B cell (primary cell): ENCODE data around the gene TRIM25. TPM values are rescaled to one million over a fixed set of nuclear protein-coding genes. Genes with fewer than 3 reads are reported as not detected.

Source experiments
- ATAC-seq: fragments of 200-7000 bp; cut with Tn5 transposase; one replicate; pipeline ENCODE4 v1.10.0; 2021; ENCODE audit warnings: low read depth, mild to moderate bottlenecking, moderate number of reproducible peaks, moderate library complexity
- CTCF ChIA-PET: fragments of 350-600 bp; sonication (Branson Sonifier 250); formaldehyde crosslinking; loops from one replicate; lab custom pipeline; 2021; ENCODE audit warnings: antibody characterized with exemption, inconsistent platforms; lab: Charles Lee
- POLR2A ChIA-PET: fragments of 350-600 bp; sonication (Branson Sonifier 250); formaldehyde crosslinking; loops from one replicate; lab custom pipeline; 2021; ENCODE audit warnings: antibody characterized with exemption; lab: Charles Lee
- DNase-seq: peaks from one replicate; pipeline ENCODE4 v3.0.0; 2013
- H2AFZ ChIP-seq: 2 replicates; pipeline ENCODE4 v1.6.1; 2012; ENCODE audit warnings: mild to moderate bottlenecking, low read depth, low read length; ENCODE audit not compliant: insufficient read depth, poor library complexity, severe bottlenecking
- H3K27ac ChIP-seq, 2 donors: 1 replicate in 1 of 2; 2 replicates in 1 of 2; pipeline ENCODE4 v1.5.1; 2012 to 2013; ENCODE audit warnings: low read length in 2 of 2, mild to moderate bottlenecking in 2 of 2, moderate library complexity in 1 of 2
- H3K27me3 ChIP-seq, 4 experiments: fragments of 200-600 bp in 1 of 4; sonication (generic) in 1 of 4; replicated peaks in 1 of 4; 1 replicate in 2 of 4; 2 replicates in 2 of 4; pipeline versions ENCODE4 v1.6.1 to v1.7.0; 2013 to 2016; ENCODE audit warnings: low read length in 3 of 4, mild to moderate bottlenecking in 2 of 4, mixed read lengths in 1 of 4, moderate library complexity in 1 of 4; ENCODE audit not compliant: insufficient read depth in 4 of 4, control insufficient read depth in 3 of 4; ENCODE audit errors: control extremely low read depth in 1 of 4
- H3K36me3 ChIP-seq, 2 experiments: replicated peaks in 1 of 2; 1 replicate in 1 of 2; 2 replicates in 1 of 2; pipeline versions ENCODE4 v1.6.1 to v1.7.1; 2013; ENCODE audit warnings: low read length in 1 of 2; ENCODE audit not compliant: insufficient read depth in 2 of 2, control insufficient read depth in 1 of 2; ENCODE audit errors: control extremely low read depth in 1 of 2, extremely low read depth in 1 of 2
- H3K4me1 ChIP-seq, 2 donors: fragments of 200-600 bp in 1 of 2; sonication (generic) in 1 of 2; 1 replicate in 1 of 2; 2 replicates in 1 of 2; pipeline versions ENCODE4 v1.5.1 to v1.6.1; 2013 to 2017; ENCODE audit warnings: low read length in 2 of 2; ENCODE audit not compliant: control insufficient read depth in 2 of 2, insufficient read depth in 2 of 2
- H3K4me2 ChIP-seq: replicated peaks from 2 replicates; pipeline ENCODE3; 2012; ENCODE audit warnings: mild to moderate bottlenecking, low read depth, low read length; ENCODE audit not compliant: poor library complexity, severe bottlenecking
- H3K4me3 ChIP-seq, 5 experiments: fragments of 200-600 bp in 1 of 5; sonication (generic) in 1 of 5; 1 replicate in 3 of 5; 2 replicates in 2 of 5; pipeline versions ENCODE4 v1.5.1 to v1.7.0; 2011 to 2016; ENCODE audit warnings: low read length in 4 of 5, mild to moderate bottlenecking in 4 of 5, low read depth in 2 of 5, control low read depth in 1 of 5, moderate library complexity in 1 of 5; ENCODE audit not compliant: insufficient read depth in 1 of 5; ENCODE audit errors: control extremely low read depth in 1 of 5, extremely low read depth in 1 of 5
- H3K79me2 ChIP-seq: fragments of 200-600 bp; sonication (generic); one replicate; pipeline ENCODE4 v1.6.0; 2016; ENCODE audit warnings: low read length; ENCODE audit not compliant: control insufficient read depth, insufficient read depth
- H3K9ac ChIP-seq: fragments of 200-600 bp; sonication (generic); 2 replicates; pipeline ENCODE4 v1.6.1; 2017; ENCODE audit warnings: mild to moderate bottlenecking, low read length, moderate library complexity
- H3K9me3 ChIP-seq, 3 donors: one replicate each; pipeline versions ENCODE4 v1.6.1 to v1.7.1; 2013; ENCODE audit warnings: low read length in 2 of 3; ENCODE audit not compliant: control insufficient read depth in 2 of 3, insufficient read depth in 1 of 3; ENCODE audit errors: control extremely low read depth in 1 of 3
- H4K20me1 ChIP-seq: 2 replicates; pipeline ENCODE4 v1.6.0; 2012; ENCODE audit warnings: mild to moderate bottlenecking, low read length; ENCODE audit not compliant: insufficient read depth, control insufficient read depth, poor library complexity, severe bottlenecking
- H3K27ac Mint-ChIP-seq: one replicate; pipeline ENCODE4 v1.8.0; 2021; ENCODE audit warnings: mixed read lengths
- H3K27me3 Mint-ChIP-seq: one replicate; pipeline ENCODE4 v1.8.0; 2021; ENCODE audit warnings: mixed read lengths
- H3K4me1 Mint-ChIP-seq: one replicate; pipeline ENCODE4 v1.8.0; 2021; ENCODE audit warnings: mixed read lengths
- H3K4me3 Mint-ChIP-seq: one replicate; pipeline ENCODE4 v1.8.0; 2021; ENCODE audit warnings: mixed read lengths
- H3K9me3 Mint-ChIP-seq: one replicate; pipeline ENCODE4 v1.8.0; 2022; ENCODE audit warnings: mixed read lengths; ENCODE audit not compliant: insufficient read depth
- CTCF ChIP-seq: fragments of 200-600 bp; IDR thresholded peaks from one replicate; pipeline ENCODE4 v1.8.0; 2022; ENCODE audit warnings: antibody characterized with exemption, mild to moderate bottlenecking
- EZH2 ChIP-seq: IDR thresholded peaks from 2 replicates; pipeline ENCODE4 v1.6.1; 2012; ENCODE audit warnings: borderline replicate concordance, low read depth, mild to moderate bottlenecking, moderate library complexity, low read length; ENCODE audit not compliant: insufficient read depth, poor library complexity, severe bottlenecking
- WGBS: methylation state at CpG from one replicate; pipeline ENCODE4 v1.1.5; 2013; ENCODE audit warnings: missing lambda C conversion rate; ENCODE audit not compliant: insufficient coverage; 5-methylcytosine and 5-hydroxymethylcytosine counted together
- intact Hi-C: fragments of 100-400 bp; cut with micrococcal nuclease; formaldehyde crosslinking; loops from one replicate; pipeline ENCODE4 v1.10.0; 2022
- polyA plus RNA-seq: library from polyadenylated mRNA; depleted of rRNA; stranded (reverse); fragments of >200 nt; gene quantifications from 2 replicates; pipeline ENCODE4 v1.2.3, GENCODE V29; 2012
- total RNA-seq, 2 donors: library from RNA; stranded (reverse); fragments of 120-200 nt in 1 of 2; gene quantifications; 1 replicate in 1 of 2; 2 replicates in 1 of 2; pipeline versions ENCODE4 v1.2.3 to v1.2.4, GENCODE V29; 2013 to 2022

TRIM25 gene
- total and polyA plus RNA-seq, 2 donors (not counting 1 experiment from before 2014, with no cell fraction given): 38.5 to 92.4 TPM

GRCh38 chr17:56919717-56920116, 5.9 kb upstream of the TRIM25 start:
- H4K20me1 ChIP-seq: no peaks in the 10 kb centered on the region
- no peaks in the 10 kb centered on the region for H3K9me3 Mint-ChIP-seq
- no peaks in the 10 kb centered on the region for H3K9me3 ChIP-seq
- H3K4me3 ChIP-seq: no peak overlapping the region
- 100% methylated on average over 1 of the region's 1 CpG for WGBS
- H3K27ac ChIP-seq: no peak overlapping the region
- H3K4me1 Mint-ChIP-seq: peaks cover 12% of the 10 kb centered on the region
- H3K27ac Mint-ChIP-seq: no peak overlapping the region
- no peaks in the 10 kb centered on the region for H3K27me3 Mint-ChIP-seq
- H3K79me2 ChIP-seq: no peaks in the 10 kb centered on the region
- intact Hi-C loops: no loop called here
- H3K27me3 ChIP-seq: no peaks in the 10 kb centered on the region
- DNase-seq (no peak), ATAC-seq (no peak)
- TF ChIP-seq EZH2 (no peak), CTCF (no peak)
- POLR2A ChIA-PET: interaction anchor here (0.5 to 0.6 kb wide), 2 partner anchors 35 to 86 kb away, joined by 3 to 4 read pairs; partner anchors contain the start of genes C17orf67 and DGKE
- H2AFZ ChIP-seq: no peak overlapping the region
- H3K4me2 ChIP-seq: no peak overlapping the region
- H3K9ac ChIP-seq: no peak overlapping the region
- H3K4me3 Mint-ChIP-seq: no peak overlapping the region
- CTCF ChIA-PET: no interaction called here
- peaks cover 8% of the 10 kb centered on the region in 2 donors for H3K4me1 ChIP-seq
- H3K36me3 ChIP-seq: no peaks in the 10 kb centered on the region

GRCh38 chr17:56918916-56919315, 5.1 kb upstream of the TRIM25 start:
- no peak for DNase-seq
- Histone ChIP-seq H3K27ac (no peak overlapping the region), H4K20me1 (no peaks in the 10 kb centered on the region), H3K9ac (no peak overlapping the region), H2AFZ (no peak overlapping the region), H3K9me3 (no peaks in the 10 kb centered on the region), H3K27me3 (no peaks in the 10 kb centered on the region), H3K36me3 (no peaks in the 10 kb centered on the region), H3K4me1 (peaks cover 12% of the 10 kb centered on the region in 2 donors), H3K4me2 (no peak overlapping the region), H3K79me2 (peaks cover 8% of the 10 kb centered on the region), H3K4me3 (no peak overlapping the region)
- TF ChIP-seq EZH2 (no peak), CTCF (no peak)
- POLR2A ChIA-PET: no interaction called here
- Mint-ChIP-seq H3K27me3 (no peaks in the 10 kb centered on the region), H3K9me3 (no peaks in the 10 kb centered on the region), H3K27ac (no peak overlapping the region), H3K4me1 (peaks cover 17% of the 10 kb centered on the region), H3K4me3 (no peak overlapping the region)
- no CpG with 5 or more reads among the region's 3 CpGs for WGBS
- intact Hi-C loops: no loop called here
- CTCF ChIA-PET: no interaction called here
- no peak for ATAC-seq
